ENCODE measurements around the gene ANG. TPM values are rescaled to one million over a fixed set of nuclear protein-coding genes. Genes with fewer than 3 reads are reported as not detected.

ANG gene
- total and polyA plus RNA-seq, 9 of the 15 experiments (the other 6 are each of a cell fraction or from before 2014, with no cell fraction given): 0.21 to 0.73 (median 0.34) TPM; not detected in 4

DNA sequence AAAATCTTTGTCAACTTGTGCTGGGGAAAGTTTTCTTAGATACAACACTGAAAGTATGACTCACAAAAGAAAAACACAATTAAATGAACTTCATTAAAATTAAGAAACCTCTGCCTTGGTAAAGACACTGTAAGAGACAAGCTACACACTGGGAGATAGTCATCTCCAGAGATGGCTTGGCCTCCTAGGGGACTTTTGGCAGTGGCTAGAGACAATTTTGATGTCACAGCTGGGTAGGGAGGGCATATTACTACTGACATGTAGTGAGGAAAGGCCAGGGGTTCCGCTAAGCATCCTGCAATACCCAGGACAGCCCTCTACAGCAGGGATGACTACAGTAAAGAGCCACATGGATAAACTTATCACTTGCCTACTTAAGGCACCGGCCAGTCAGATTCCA, 12.9 kb upstream of the ANG start:
- no peaks in the 10 kb centered on the region for H3K9me3 ChIP-seq (replicated peaks; ENCODE audit: control insufficient read depth, insufficient read depth, low read depth, low read length)
- no peaks in the 10 kb centered on the region for H3K79me2 ChIP-seq (ENCODE audit: control insufficient read depth, insufficient read depth, low read length)
- H3K4me2 ChIP-seq (ENCODE audit: insufficient read depth, low read length): no peak overlapping the region
- ChIA-PET CTCF (ENCODE audit: low intra/inter-chr PET ratio) (no interaction called here), POLR2A (no interaction called here)
- H3K4me1 ChIP-seq (replicated peaks in 1 of 2; ENCODE audit: control insufficient read depth in 2 of 2, insufficient read depth in 2 of 2, low read length in 2 of 2): peaks cover 8 to 16% of the 10 kb centered on the region in 2 experiments; a peak in 3 of 5 replicates
- H4K20me1 ChIP-seq (replicated peaks; ENCODE audit: control insufficient read depth, insufficient read depth, low read length): no peaks in the 10 kb centered on the region; the same call in 1 of the 2 replicates
- H3K27me3 ChIP-seq (ENCODE audit: control insufficient read depth in 2 of 2, insufficient read depth in 2 of 2, low read length in 2 of 2): no peaks in the 10 kb centered on the region
- intact Hi-C loops (cut with micrococcal nuclease) (no loop called here), in situ Hi-C loops (cut with MboI) (no loop called here)
- no peaks in the 10 kb centered on the region for H3K9me1 ChIP-seq (ENCODE audit: control insufficient read depth, insufficient read depth, low read length)
- no peaks in the 10 kb centered on the region for H3K36me3 ChIP-seq (ENCODE audit: control insufficient read depth, insufficient read depth, low read length)
- WGBS (ENCODE audit: insufficient coverage, low coverage, missing lambda C conversion rate): 4% methylated on average over 2 of the region's 2 CpGs
- FAIRE-seq (no peak), DNase-seq (ENCODE audit: extremely low read depth in 1 of 4, low spot score in 3 of 4) (no peak), ATAC-seq (no peak)
- no TSS peak for BruUV-seq (replicated peaks)
- no peak overlapping the region for H3K27ac ChIP-seq (ENCODE audit: extremely low read depth, low read depth, low read length)
- no peak overlapping the region for H3K4me3 ChIP-seq
- no peak overlapping the region for H2AFZ ChIP-seq (ENCODE audit: low read depth, low read length)
- no peak for TF ChIP-seq SMARCA5 (IDR thresholded peaks at IDR 0.05)
- H3K9ac ChIP-seq (ENCODE audit: insufficient read depth in 1 of 2, low read depth in 2 of 2, low read length in 2 of 2): no peak overlapping the region

DNA sequence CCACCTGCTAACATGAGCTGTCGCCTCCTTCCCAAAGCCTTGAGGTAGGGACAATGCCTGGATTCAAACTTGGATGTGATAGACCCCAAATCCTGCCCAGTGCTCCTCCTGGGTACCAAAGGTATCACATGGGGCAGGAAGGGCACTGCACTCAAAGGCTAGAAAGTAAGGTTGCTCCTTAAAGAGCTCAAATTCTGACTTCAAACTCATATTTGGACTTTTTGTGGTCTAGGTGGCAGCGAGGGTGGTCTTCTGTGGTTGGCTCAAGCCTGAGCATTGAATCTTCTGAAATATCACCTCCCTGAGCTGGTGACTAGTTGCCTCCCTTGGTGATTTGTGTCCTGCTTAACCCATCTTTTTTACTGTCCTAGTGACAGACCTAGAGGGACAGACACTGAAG, 12.5 kb upstream of the ANG start:
- 10% methylated on average over 2 of the region's 2 CpGs for WGBS (ENCODE audit: insufficient coverage, low coverage, missing lambda C conversion rate)
- DNase-seq (ENCODE audit: extremely low read depth in 1 of 4, low spot score in 3 of 4) (no peak), FAIRE-seq (no peak), ATAC-seq (no peak)
- Histone ChIP-seq H3K9me3 (replicated peaks; ENCODE audit: control insufficient read depth, insufficient read depth, low read depth, low read length) (no peaks in the 10 kb centered on the region), H3K36me3 (ENCODE audit: control insufficient read depth, insufficient read depth, low read length) (no peaks in the 10 kb centered on the region), H3K27me3 (ENCODE audit: control insufficient read depth in 2 of 2, insufficient read depth in 2 of 2, low read length in 2 of 2) (no peaks in the 10 kb centered on the region), H3K4me1 (replicated peaks in 1 of 2; ENCODE audit: control insufficient read depth in 2 of 2, insufficient read depth in 2 of 2, low read length in 2 of 2) (peaks cover 8 to 18% of the 10 kb centered on the region in 2 experiments; a peak in 3 of 5 replicates), H3K79me2 (ENCODE audit: control insufficient read depth, insufficient read depth, low read length) (no peaks in the 10 kb centered on the region), H2AFZ (ENCODE audit: low read depth, low read length) (no peak overlapping the region), H3K9me1 (ENCODE audit: control insufficient read depth, insufficient read depth, low read length) (no peaks in the 10 kb centered on the region), H4K20me1 (replicated peaks; ENCODE audit: control insufficient read depth, insufficient read depth, low read length) (no peaks in the 10 kb centered on the region; the same call in 1 of the 2 replicates), H3K9ac (ENCODE audit: insufficient read depth in 1 of 2, low read depth in 2 of 2, low read length in 2 of 2) (no peak overlapping the region), H3K27ac (ENCODE audit: extremely low read depth, low read depth, low read length) (no peak overlapping the region), H3K4me3 (no peak overlapping the region), H3K4me2 (ENCODE audit: insufficient read depth, low read length) (no peak overlapping the region)
- in situ Hi-C loops (cut with MboI): no loop called here
- ChIA-PET POLR2A (interaction anchor here (0.7 kb wide), 1 partner anchor 149 kb away, joined by 3 read pairs; no protein-coding TSS in a partner anchor), CTCF (ENCODE audit: low intra/inter-chr PET ratio) (no interaction called here)
- intact Hi-C loops (cut with micrococcal nuclease): no loop called here
- TF ChIP-seq, protein P1, sequence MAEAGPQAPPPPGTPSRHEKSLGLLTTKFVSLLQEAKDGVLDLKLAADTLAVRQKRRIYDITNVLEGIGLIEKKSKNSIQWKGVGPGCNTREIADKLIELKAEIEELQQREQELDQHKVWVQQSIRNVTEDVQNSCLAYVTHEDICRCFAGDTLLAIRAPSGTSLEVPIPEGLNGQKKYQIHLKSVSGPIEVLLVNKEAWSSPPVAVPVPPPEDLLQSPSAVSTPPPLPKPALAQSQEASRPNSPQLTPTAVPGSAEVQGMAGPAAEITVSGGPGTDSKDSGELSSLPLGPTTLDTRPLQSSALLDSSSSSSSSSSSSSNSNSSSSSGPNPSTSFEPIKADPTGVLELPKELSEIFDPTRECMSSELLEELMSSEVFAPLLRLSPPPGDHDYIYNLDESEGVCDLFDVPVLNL (CRISPR knock-in tag; IDR thresholded peaks at IDR 0.05; ENCODE audit: low read depth): no peak
- TF ChIP-seq, protein P2, sequence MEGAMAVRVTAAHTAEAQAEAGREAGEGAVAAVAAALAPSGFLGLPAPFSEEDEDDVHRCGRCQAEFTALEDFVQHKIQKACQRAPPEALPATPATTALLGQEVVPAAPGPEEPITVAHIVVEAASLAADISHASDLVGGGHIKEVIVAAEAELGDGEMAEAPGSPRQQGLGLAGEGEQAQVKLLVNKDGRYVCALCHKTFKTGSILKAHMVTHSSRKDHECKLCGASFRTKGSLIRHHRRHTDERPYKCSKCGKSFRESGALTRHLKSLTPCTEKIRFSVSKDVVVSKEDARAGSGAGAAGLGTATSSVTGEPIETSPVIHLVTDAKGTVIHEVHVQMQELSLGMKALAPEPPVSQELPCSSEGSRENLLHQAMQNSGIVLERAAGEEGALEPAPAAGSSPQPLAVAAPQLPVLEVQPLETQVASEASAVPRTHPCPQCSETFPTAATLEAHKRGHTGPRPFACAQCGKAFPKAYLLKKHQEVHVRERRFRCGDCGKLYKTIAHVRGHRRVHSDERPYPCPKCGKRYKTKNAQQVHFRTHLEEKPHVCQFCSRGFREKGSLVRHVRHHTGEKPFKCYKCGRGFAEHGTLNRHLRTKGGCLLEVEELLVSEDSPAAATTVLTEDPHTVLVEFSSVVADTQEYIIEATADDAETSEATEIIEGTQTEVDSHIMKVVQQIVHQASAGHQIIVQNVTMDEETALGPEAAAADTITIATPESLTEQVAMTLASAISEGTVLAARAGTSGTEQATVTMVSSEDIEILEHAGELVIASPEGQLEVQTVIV (CRISPR knock-in tag; IDR thresholded peaks at IDR 0.05; ENCODE audit: borderline replicate concordance): no peak
- TF ChIP-seq ZBTB7A (IDR thresholded peaks at IDR 0.05; ENCODE audit: borderline replicate concordance, control insufficient read depth, low read depth, low read length): no peak
- no peak for TF ChIP-seq HDGF (IDR thresholded peaks at IDR 0.05)
- no peak for TF ChIP-seq NFXL1 (CRISPR knock-in tag; IDR thresholded peaks at IDR 0.05)
- no peak for TF ChIP-seq SOX6 (IDR thresholded peaks at IDR 0.05)
- no peak for TF ChIP-seq ZNF24 (IDR thresholded peaks at IDR 0.05)
- no peak for TF ChIP-seq ASH1L (IDR thresholded peaks at IDR 0.05; ENCODE audit: borderline replicate concordance, low read depth, partially characterized antibody)
- BruUV-seq (replicated peaks): no TSS peak
